Measurements from ENCODE around the gene PPP6R3. TPM values are rescaled to one million over a fixed set of nuclear protein-coding genes. Genes with fewer than 3 reads are reported as not detected.

Gene PPP6R3
- total RNA-seq, 1 experiment from 2014 or later, result 138 TPM

GRCh38 chr11:68658097-68658496 lies 197.5 kb downstream of the PPP6R3 start:
- no peak overlapping the region for H2BK20ac ChIP-seq (ENCODE audit: low read depth, low read length, poor library complexity, severe bottlenecking)
- H2BK120ac ChIP-seq (ENCODE audit: low read depth, low read length, poor library complexity, severe bottlenecking), result no peak overlapping the region
- no peak overlapping the region for H2BK12ac ChIP-seq (ENCODE audit: insufficient read length, low read depth, low read length)
- no peak overlapping the region for H3K4me2 ChIP-seq (ENCODE audit: insufficient read depth, insufficient read length, low read length)
- Mint-ChIP-seq H3K9me3 (peaks cover 6 to 15% of the 10 kb centered on the region in 2 experiments), H3K4me1 (no peaks in the 10 kb centered on the region), H3K27me3 (ENCODE audit: low read depth) (peaks cover 4% of the 10 kb centered on the region), H3K36me3 (ENCODE audit: insufficient read depth in 1 of 3, low read depth in 3 of 3) (peaks cover 0 to 6% (median 0%) of the 10 kb centered on the region in 3 experiments; a peak in 1 of 7 replicates), H3K4me3 (no peak overlapping the region), H3K27ac (no peak overlapping the region)
- H2AK5ac ChIP-seq (ENCODE audit: insufficient read length, low read length), result no peak overlapping the region
- no peaks in the 10 kb centered on the region for H3K79me1 ChIP-seq (ENCODE audit: insufficient read depth, low read depth, low read length, poor library complexity, severe bottlenecking)
- no peak overlapping the region for H3K4ac ChIP-seq (ENCODE audit: low read depth, low read length)
- no peak overlapping the region for H2BK15ac ChIP-seq (ENCODE audit: low read depth, low read length)
- H2AFZ ChIP-seq (ENCODE audit: low read length), result no peak overlapping the region
- H3K27ac ChIP-seq (ENCODE audit: insufficient read length, low read depth, low read length), result no peak overlapping the region
- no peak overlapping the region for H4K91ac ChIP-seq (ENCODE audit: insufficient read length, low read depth, low read length)
- H3K4me1 ChIP-seq (ENCODE audit: insufficient read depth, low read length), result no peaks in the 10 kb centered on the region
- no peaks in the 10 kb centered on the region for H4K20me1 ChIP-seq (ENCODE audit: control insufficient read depth, insufficient read depth, insufficient read length)
- no peak overlapping the region for H2BK5ac ChIP-seq (ENCODE audit: insufficient read length, low read length)
- no peak overlapping the region for H3K14ac ChIP-seq (ENCODE audit: insufficient read depth, low read length)
- H3K23ac ChIP-seq (ENCODE audit: insufficient read length, low read depth, low read length), result no peak overlapping the region
- no peak for TF ChIP-seq CTCF (conservative IDR thresholded peaks at IDR 0.05)
- H3K9ac ChIP-seq (ENCODE audit: extremely low read depth, insufficient read length, low read length), result no peak overlapping the region
- H3K9me3 ChIP-seq (ENCODE audit: control insufficient read depth, low read depth, low read length), result no peaks in the 10 kb centered on the region
- no peak overlapping the region for H4K5ac ChIP-seq (ENCODE audit: insufficient read length, low read depth, low read length)
- no peaks in the 10 kb centered on the region for H3K23me2 ChIP-seq (ENCODE audit: insufficient read length, low read depth, low read length, poor library complexity, severe bottlenecking)
- no peak overlapping the region for H4K8ac ChIP-seq (replicated peaks; ENCODE audit: insufficient read length, low read depth, low read length)
- no peaks in the 10 kb centered on the region for H3K27me3 ChIP-seq (ENCODE audit: insufficient read depth, low read length)
- H3K18ac ChIP-seq (ENCODE audit: insufficient read length, low read depth, low read length), result no peak overlapping the region
- no peak overlapping the region for H3T11ph ChIP-seq (ENCODE audit: low read length)
- no CpG with 5 or more reads among the region's 8 CpGs for WGBS (ENCODE audit: extremely low coverage, insufficient read length, low lambda C conversion rate)
- H3K56ac ChIP-seq (ENCODE audit: insufficient read length, low read depth, low read length), result no peak overlapping the region
- no peaks in the 10 kb centered on the region for H3K79me2 ChIP-seq (ENCODE audit: insufficient read depth, low read length)
- no peak for DNase-seq

Measured in H9 (cell line).